Gastroesophageal sphincter (tissue), 3 donors: ENCODE results near the gene SAMD14.

Experiments used
- CTCF ChIP-seq, 4 experiments: fragments of 200-600 bp in 2 of 4; fragments of 450-650 bp in 2 of 4; sonication (generic) in 1 of 4; IDR thresholded peaks; one replicate each; pipeline ENCODE4 v1.5.1; 2017 to 2019; ENCODE audit warnings: antibody characterized with exemption in 4 of 4, mild to moderate bottlenecking in 2 of 4, moderate library complexity in 2 of 4
- POLR2A ChIP-seq, 2 donors: fragments of 450-650 bp; IDR thresholded peaks; one replicate each; pipeline ENCODE4 v1.6.1; 2017; ENCODE audit warnings: antibody characterized with exemption in 2 of 2, mild to moderate bottlenecking in 2 of 2, moderate library complexity in 1 of 2

GRCh38 chr17:50135316-50136095 is 5.5 kb upstream of the SAMD14 start:
- TF ChIP-seq CTCF (IDR thresholded peaks at IDR 0.05): no peak
- TF ChIP-seq POLR2A (IDR thresholded peaks at IDR 0.05): no peak
